Liver (tissue), 9 donors: ENCODE measurements around the gene NDUFS2. TPM values are rescaled to one million over a fixed set of nuclear protein-coding genes. Genes with fewer than 3 reads are reported as not detected.

Experiments used
- DNase-seq: peaks from one replicate; pipeline ENCODE4 v3.0.0-alpha.2; 2017; ENCODE audit warnings: low spot score
- H3K27ac ChIP-seq, 2 donors: one replicate each; pipeline ENCODE4 v1.7.0; 2013; ENCODE audit warnings: inconsistent platforms in 2 of 2, low read length in 2 of 2, control low read depth in 1 of 2, low read depth in 1 of 2, mild to moderate bottlenecking in 1 of 2
- H3K27me3 ChIP-seq, 4 donors: one replicate each; pipeline versions ENCODE4 v1.6.1 to v1.7.0; 2013; ENCODE audit warnings: low read length in 3 of 4, inconsistent platforms in 1 of 4, mild to moderate bottlenecking in 1 of 4, moderate library complexity in 1 of 4; ENCODE audit not compliant: control insufficient read depth in 4 of 4, insufficient read depth in 4 of 4
- H3K36me3 ChIP-seq, 4 donors: one replicate each; pipeline versions ENCODE4 v1.6.1 to v1.7.0; 2013; ENCODE audit warnings: low read length in 3 of 4, mild to moderate bottlenecking in 3 of 4, low read depth in 1 of 4, moderate library complexity in 1 of 4; ENCODE audit not compliant: control insufficient read depth in 4 of 4, insufficient read depth in 3 of 4
- H3K4me1 ChIP-seq, 4 donors: one replicate each; pipeline versions ENCODE4 v1.6.1 to v1.7.0; 2013; ENCODE audit warnings: low read length in 3 of 4, mild to moderate bottlenecking in 3 of 4, moderate library complexity in 1 of 4; ENCODE audit not compliant: control insufficient read depth in 4 of 4, insufficient read depth in 4 of 4
- H3K4me3 ChIP-seq, 3 donors: one replicate each; pipeline versions ENCODE4 v1.6.1 to v1.7.0; 2013; ENCODE audit warnings: low read length in 3 of 3, control low read depth in 1 of 3, low read depth in 1 of 3, mild to moderate bottlenecking in 1 of 3
- H3K9ac ChIP-seq, 2 donors: one replicate each; pipeline ENCODE4 v1.7.0; 2013; ENCODE audit warnings: low read length in 2 of 2, mild to moderate bottlenecking in 2 of 2, moderate library complexity in 2 of 2, control low read depth in 1 of 2, low read depth in 1 of 2
- H3K9me3 ChIP-seq, 4 donors: one replicate each; pipeline versions ENCODE4 v1.6.1 to v1.7.0; 2013; ENCODE audit warnings: low read length in 3 of 4; ENCODE audit not compliant: control insufficient read depth in 4 of 4
- FOXA2 ChIP-seq: IDR thresholded peaks from 2 replicates; pipeline ENCODE4 v1.6.1; 2016; ENCODE audit warnings: antibody characterized with exemption
- HNF4A ChIP-seq, 2 donors: conservative IDR thresholded peaks; 2 replicates each; pipeline ENCODE4 v1.6.1; 2016; ENCODE audit warnings: antibody characterized with exemption in 2 of 2, mild to moderate bottlenecking in 2 of 2
- SP1 ChIP-seq: IDR thresholded peaks from 2 replicates; pipeline ENCODE4 v1.6.1; 2018; ENCODE audit warnings: antibody characterized with exemption, mild to moderate bottlenecking
- TAF1 ChIP-seq: conservative IDR thresholded peaks from 2 replicates; pipeline ENCODE4 v1.6.1; 2016; ENCODE audit warnings: antibody characterized with exemption, mild to moderate bottlenecking
- YY1 ChIP-seq: IDR thresholded peaks from 2 replicates; pipeline ENCODE4 v1.6.1; 2016; ENCODE audit warnings: antibody characterized with exemption, mild to moderate bottlenecking
- WGBS: extraction: QIAGEN DNeasy Blood & Tissue Kit; methylation state at CpG from one replicate; pipeline ENCODE4 v1.1.7; 2013; 5-methylcytosine and 5-hydroxymethylcytosine counted together
- polyA plus RNA-seq, 2 donors: library from polyadenylated mRNA; stranded (reverse) in 1 of 2; unstranded in 1 of 2; fragments of 200-250 nt in 1 of 2; fragments of >200 nt in 1 of 2; fragmentation: Nextera tagmentation in 1 of 2; extraction: Ambion mirVana in 1 of 2; gene quantifications; one replicate each; pipeline versions ENCODE4 v1.2.1 to v1.2.3, GENCODE V29; 2013 to 2015
- total RNA-seq, 2 donors: library from RNA; depleted of rRNA; stranded (reverse); fragments of >200 nt; gene quantifications; one replicate each; pipeline ENCODE4 v1.2.3, GENCODE V29; 2014
- TF ChIP-seq, protein P1 (sequence below): fragments of 150-350 bp; IDR thresholded peaks from 2 replicates; pipeline ENCODE4 v1.5.1; 2017; ENCODE audit warnings: improper control_type of control experiment, low read depth, low read length; ENCODE audit not compliant: missing input control
- TF ChIP-seq, protein P2 (sequence below): IDR thresholded peaks from 2 replicates; pipeline ENCODE4 v1.6.1; 2016; ENCODE audit warnings: antibody characterized with exemption
- TF ChIP-seq, protein P3 (sequence below): IDR thresholded peaks from 2 replicates; pipeline ENCODE4 v1.6.1; 2016; ENCODE audit warnings: antibody characterized with exemption, mild to moderate bottlenecking
- TF ChIP-seq, protein P4 (sequence below): IDR thresholded peaks from 2 replicates; pipeline ENCODE4 v1.6.1; 2016; ENCODE audit warnings: antibody characterized with exemption
- donor health status: healthy.
- donor health status: healthy.
- donor health status: healthy.
- donor health status: healthy.
- donor health status: healthy.

Gene NDUFS2
- total and polyA plus RNA-seq, 4 donors: 93.3 to 167 (median 120) TPM

DNA sequence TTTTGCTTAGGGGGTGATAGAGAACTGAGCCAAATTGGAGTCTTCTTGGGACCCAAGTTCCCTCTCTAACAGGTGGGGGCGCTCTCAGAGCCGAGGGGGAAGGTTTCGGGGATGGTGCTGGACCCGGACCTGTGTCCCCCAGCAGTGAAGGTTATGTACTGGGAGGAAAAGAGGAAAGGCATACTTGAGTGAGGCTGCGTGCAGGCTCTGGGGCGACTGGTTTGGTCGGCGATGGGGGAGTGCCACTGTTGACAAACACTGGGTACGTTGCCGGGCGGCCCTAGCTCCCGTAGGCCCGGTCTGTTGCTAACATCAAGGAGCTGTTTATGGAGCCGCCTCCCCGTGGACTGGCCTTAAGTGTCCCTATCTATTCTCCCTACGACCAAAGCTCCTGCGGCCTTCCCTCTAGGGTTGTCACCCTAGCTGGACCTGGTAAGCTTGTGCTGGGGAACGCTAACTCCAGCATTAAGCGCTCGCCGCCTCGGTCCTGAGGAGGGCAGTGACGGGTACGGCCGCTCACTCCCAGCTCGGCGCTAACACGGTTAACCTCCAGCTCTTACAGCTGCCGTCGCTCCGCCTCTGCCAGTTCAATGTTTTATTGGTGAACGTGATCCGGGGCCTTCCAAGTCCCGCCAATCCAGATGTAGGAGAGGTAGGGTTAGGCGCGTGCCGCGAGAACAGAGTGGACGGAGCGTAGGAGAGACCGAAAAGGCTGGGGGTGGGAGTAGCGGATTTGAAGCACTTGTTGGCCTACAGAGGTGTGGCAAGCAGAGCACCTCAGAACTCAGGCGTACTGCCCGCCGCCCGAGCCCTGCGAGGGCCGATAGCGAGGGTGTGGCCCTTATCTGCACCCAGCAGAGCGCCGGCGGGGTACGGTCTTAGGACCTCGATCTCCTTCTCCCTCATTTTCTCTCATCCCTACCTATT is 36.2 kb upstream of the NDUFS2 start, which contains the start of gene PPOX (continued):
- TF ChIP-seq, protein P1, sequence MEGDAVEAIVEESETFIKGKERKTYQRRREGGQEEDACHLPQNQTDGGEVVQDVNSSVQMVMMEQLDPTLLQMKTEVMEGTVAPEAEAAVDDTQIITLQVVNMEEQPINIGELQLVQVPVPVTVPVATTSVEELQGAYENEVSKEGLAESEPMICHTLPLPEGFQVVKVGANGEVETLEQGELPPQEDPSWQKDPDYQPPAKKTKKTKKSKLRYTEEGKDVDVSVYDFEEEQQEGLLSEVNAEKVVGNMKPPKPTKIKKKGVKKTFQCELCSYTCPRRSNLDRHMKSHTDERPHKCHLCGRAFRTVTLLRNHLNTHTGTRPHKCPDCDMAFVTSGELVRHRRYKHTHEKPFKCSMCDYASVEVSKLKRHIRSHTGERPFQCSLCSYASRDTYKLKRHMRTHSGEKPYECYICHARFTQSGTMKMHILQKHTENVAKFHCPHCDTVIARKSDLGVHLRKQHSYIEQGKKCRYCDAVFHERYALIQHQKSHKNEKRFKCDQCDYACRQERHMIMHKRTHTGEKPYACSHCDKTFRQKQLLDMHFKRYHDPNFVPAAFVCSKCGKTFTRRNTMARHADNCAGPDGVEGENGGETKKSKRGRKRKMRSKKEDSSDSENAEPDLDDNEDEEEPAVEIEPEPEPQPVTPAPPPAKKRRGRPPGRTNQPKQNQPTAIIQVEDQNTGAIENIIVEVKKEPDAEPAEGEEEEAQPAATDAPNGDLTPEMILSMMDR: peak; percentile 26
- TF ChIP-seq, protein P2, sequence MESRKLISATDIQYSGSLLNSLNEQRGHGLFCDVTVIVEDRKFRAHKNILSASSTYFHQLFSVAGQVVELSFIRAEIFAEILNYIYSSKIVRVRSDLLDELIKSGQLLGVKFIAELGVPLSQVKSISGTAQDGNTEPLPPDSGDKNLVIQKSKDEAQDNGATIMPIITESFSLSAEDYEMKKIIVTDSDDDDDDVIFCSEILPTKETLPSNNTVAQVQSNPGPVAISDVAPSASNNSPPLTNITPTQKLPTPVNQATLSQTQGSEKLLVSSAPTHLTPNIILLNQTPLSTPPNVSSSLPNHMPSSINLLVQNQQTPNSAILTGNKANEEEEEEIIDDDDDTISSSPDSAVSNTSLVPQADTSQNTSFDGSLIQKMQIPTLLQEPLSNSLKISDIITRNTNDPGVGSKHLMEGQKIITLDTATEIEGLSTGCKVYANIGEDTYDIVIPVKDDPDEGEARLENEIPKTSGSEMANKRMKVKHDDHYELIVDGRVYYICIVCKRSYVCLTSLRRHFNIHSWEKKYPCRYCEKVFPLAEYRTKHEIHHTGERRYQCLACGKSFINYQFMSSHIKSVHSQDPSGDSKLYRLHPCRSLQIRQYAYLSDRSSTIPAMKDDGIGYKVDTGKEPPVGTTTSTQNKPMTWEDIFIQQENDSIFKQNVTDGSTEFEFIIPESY: peak; percentile 98
- TF ChIP-seq SP1: peak; percentile 88

DNA sequence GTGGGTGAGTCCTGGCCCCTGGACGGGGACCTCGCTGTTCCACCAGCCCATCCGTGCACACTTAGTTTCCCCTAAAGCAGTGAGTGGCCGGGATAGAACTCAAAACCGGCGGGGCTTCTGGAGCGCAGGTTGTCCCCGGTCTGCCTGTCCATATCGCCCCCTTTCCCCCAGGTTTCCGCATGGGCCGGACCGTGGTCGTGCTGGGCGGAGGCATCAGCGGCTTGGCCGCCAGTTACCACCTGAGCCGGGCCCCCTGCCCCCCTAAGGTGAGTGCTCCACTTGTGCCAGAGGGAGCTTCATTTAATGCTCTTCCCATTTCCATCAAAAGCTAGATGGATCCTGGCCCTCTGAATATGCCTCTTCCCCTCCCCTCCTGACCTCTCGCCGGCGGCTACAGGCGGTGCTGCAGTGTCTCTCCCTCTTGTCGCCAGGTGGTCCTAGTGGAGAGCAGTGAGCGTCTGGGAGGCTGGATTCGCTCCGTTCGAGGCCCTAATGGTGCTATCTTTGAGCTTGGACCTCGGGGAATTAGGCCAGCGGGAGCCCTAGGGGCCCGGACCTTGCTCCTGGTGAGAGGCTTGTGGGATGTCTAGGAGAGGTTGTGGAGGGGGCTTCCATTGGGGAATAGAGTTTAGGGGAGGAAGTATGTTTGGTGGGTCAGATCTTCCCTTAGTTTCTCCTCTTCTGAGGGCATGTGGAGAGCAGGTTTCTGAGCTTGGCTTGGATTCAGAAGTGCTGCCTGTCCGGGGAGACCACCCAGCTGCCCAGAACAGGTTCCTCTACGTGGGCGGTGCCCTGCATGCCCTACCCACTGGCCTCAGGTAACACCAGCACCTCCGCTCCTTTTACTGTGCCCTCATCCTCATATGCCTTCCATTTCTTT is 35.3 kb upstream of the NDUFS2 start:
- peak overlapping the region; percentile 66 to 84 for H3K9ac ChIP-seq
- H3K9me3 ChIP-seq: no peaks in the 10 kb centered on the region
- WGBS: 10% methylated on average over 33 of the region's 33 CpGs
- DNase-seq: no peak
- TF ChIP-seq, protein P1: no peak
- TF ChIP-seq, protein P3, sequence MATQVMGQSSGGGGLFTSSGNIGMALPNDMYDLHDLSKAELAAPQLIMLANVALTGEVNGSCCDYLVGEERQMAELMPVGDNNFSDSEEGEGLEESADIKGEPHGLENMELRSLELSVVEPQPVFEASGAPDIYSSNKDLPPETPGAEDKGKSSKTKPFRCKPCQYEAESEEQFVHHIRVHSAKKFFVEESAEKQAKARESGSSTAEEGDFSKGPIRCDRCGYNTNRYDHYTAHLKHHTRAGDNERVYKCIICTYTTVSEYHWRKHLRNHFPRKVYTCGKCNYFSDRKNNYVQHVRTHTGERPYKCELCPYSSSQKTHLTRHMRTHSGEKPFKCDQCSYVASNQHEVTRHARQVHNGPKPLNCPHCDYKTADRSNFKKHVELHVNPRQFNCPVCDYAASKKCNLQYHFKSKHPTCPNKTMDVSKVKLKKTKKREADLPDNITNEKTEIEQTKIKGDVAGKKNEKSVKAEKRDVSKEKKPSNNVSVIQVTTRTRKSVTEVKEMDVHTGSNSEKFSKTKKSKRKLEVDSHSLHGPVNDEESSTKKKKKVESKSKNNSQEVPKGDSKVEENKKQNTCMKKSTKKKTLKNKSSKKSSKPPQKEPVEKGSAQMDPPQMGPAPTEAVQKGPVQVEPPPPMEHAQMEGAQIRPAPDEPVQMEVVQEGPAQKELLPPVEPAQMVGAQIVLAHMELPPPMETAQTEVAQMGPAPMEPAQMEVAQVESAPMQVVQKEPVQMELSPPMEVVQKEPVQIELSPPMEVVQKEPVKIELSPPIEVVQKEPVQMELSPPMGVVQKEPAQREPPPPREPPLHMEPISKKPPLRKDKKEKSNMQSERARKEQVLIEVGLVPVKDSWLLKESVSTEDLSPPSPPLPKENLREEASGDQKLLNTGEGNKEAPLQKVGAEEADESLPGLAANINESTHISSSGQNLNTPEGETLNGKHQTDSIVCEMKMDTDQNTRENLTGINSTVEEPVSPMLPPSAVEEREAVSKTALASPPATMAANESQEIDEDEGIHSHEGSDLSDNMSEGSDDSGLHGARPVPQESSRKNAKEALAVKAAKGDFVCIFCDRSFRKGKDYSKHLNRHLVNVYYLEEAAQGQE: no peak
- TF ChIP-seq TAF1 (no peak), FOXA2 (no peak), HNF4A (conservative IDR thresholded peaks at IDR 0.05) (no peak), SP1 (no peak), YY1 (no peak)
- TF ChIP-seq, protein P4, sequence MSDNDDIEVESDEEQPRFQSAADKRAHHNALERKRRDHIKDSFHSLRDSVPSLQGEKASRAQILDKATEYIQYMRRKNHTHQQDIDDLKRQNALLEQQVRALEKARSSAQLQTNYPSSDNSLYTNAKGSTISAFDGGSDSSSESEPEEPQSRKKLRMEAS: no peak
- TF ChIP-seq, protein P2: no peak
- peaks cover 2 to 39% (median 20%) of the 10 kb centered on the region in 4 donors for H3K36me3 ChIP-seq
- peak overlapping the region; percentile 6 to 79 for H3K27ac ChIP-seq
- peak overlapping the region; percentile 67 to 86 (median 82) for H3K4me3 ChIP-seq
- no peaks in the 10 kb centered on the region for H3K27me3 ChIP-seq
- H3K4me1 ChIP-seq: peaks cover 4 to 25% (median 19%) of the 10 kb centered on the region in 4 donors
